CD4-positive, alpha-beta T cell (primary cell): ENCODE measurements around the gene LMBR1. TPM values are rescaled to one million over a fixed set of nuclear protein-coding genes. Genes with fewer than 3 reads are reported as not detected.

Experiments used
- ATAC-seq: fragments of 200-7000 bp; cut with Tn5 transposase; one replicate; pipeline ENCODE4 v1.10.0; 2022; ENCODE audit warnings: mild to moderate bottlenecking; ENCODE audit not compliant: poor library complexity
- CTCF ChIA-PET: fragments of 350-600 bp; sonication (Branson Sonifier 250); formaldehyde crosslinking; loops from one replicate; lab custom pipeline; 2021; ENCODE audit warnings: antibody characterized with exemption, inconsistent platforms; lab: Charles Lee
- POLR2A ChIA-PET: fragments of 350-600 bp; sonication (Branson Sonifier 250); formaldehyde crosslinking; loops from one replicate; lab custom pipeline; 2021; ENCODE audit warnings: antibody characterized with exemption, inconsistent platforms; lab: Charles Lee
- DNase-seq, 14 experiments: peaks; one replicate each; pipeline ENCODE4 v3.0.0-alpha.2; 2013 to 2020; ENCODE audit warnings: mixed read lengths in 2 of 14
- H3K27ac ChIP-seq, 2 donors: one replicate each; pipeline versions ENCODE4 v1.5.1 to v1.7.0; 2013; ENCODE audit warnings: low read length in 2 of 2, low read depth in 1 of 2, mild to moderate bottlenecking in 1 of 2
- H3K27me3 ChIP-seq, 2 experiments: 1 replicate in 1 of 2; 2 replicates in 1 of 2; pipeline versions ENCODE4 v1.6.1 to v1.7.0; 2013; ENCODE audit warnings: low read length in 2 of 2, control low read depth in 1 of 2, mild to moderate bottlenecking in 1 of 2, moderate library complexity in 1 of 2; ENCODE audit not compliant: insufficient read depth in 2 of 2, control insufficient read depth in 1 of 2
- H3K36me3 ChIP-seq: one replicate; pipeline ENCODE4 v1.6.1; 2013; ENCODE audit warnings: low read length, control low read depth; ENCODE audit not compliant: insufficient read depth
- H3K4me1 ChIP-seq: one replicate; pipeline ENCODE4 v1.6.1; 2013; ENCODE audit warnings: low read length, control low read depth; ENCODE audit not compliant: insufficient read depth
- H3K4me3 ChIP-seq: one replicate; pipeline ENCODE4 v1.5.1; 2013; ENCODE audit warnings: mild to moderate bottlenecking, low read length, moderate library complexity
- H3K9me3 ChIP-seq, 2 experiments: 1 replicate in 1 of 2; 2 replicates in 1 of 2; pipeline versions ENCODE4 v1.6.1 to v1.7.0; 2013; ENCODE audit warnings: low read length in 2 of 2, mild to moderate bottlenecking in 2 of 2, control low read depth in 1 of 2, moderate library complexity in 1 of 2; ENCODE audit not compliant: control insufficient read depth in 1 of 2, insufficient read depth in 1 of 2
- H3K27ac Mint-ChIP-seq: one replicate; pipeline ENCODE4 v1.8.0; 2020; ENCODE audit warnings: mixed read lengths
- H3K27me3 Mint-ChIP-seq: one replicate; pipeline ENCODE4 v1.8.0; 2021; ENCODE audit warnings: mixed read lengths
- H3K36me3 Mint-ChIP-seq: one replicate; pipeline ENCODE4 v1.8.0; 2021; ENCODE audit warnings: low read depth, mixed read lengths
- H3K4me1 Mint-ChIP-seq: one replicate; pipeline ENCODE4 v1.8.0; 2021; ENCODE audit warnings: low read depth, mixed read lengths
- H3K4me3 Mint-ChIP-seq: one replicate; pipeline ENCODE4 v1.8.0; 2020; ENCODE audit warnings: mild to moderate bottlenecking, mixed read lengths
- H3K9me3 Mint-ChIP-seq: one replicate; pipeline ENCODE4 v1.8.0; 2020; ENCODE audit warnings: mixed read lengths
- CTCF ChIP-seq: fragments of 200-600 bp; IDR thresholded peaks from one replicate; pipeline ENCODE4 v1.8.0; 2022; ENCODE audit warnings: antibody characterized with exemption, mild to moderate bottlenecking
- intact Hi-C, 2 experiments: fragments of 100-400 bp; cut with DNase I in 1 of 2; cut with micrococcal nuclease in 1 of 2; formaldehyde crosslinking; loops; one replicate each; pipeline versions ENCODE4 v1.15.1 to v1.9.0; 2023 to 2025; cut with DNase I, micrococcal nuclease
- total RNA-seq, 174 experiments: library from RNA in 2 of 174; stranded (reverse) in 2 of 174; gene quantifications; one replicate each; pipeline ENCODE4 v1.2.3 and lab custom pipeline; 2021 to 2026

The LMBR1 gene
- total RNA-seq, 2 experiments from 2014 or later = 61.6 to 61.9 TPM

- no peaks in the 10 kb centered on the region for H3K4me1 Mint-ChIP-seq
- CTCF ChIA-PET = no interaction called here
- peaks cover 7 to 13% of the 10 kb centered on the region in 2 experiments for H3K27me3 ChIP-seq
- peaks cover 0 to 3% of the 10 kb centered on the region in 2 experiments for H3K9me3 ChIP-seq
- H3K4me3 Mint-ChIP-seq = no peak overlapping the region
- H3K27ac Mint-ChIP-seq = no peak overlapping the region
- no peaks in the 10 kb centered on the region for H3K9me3 Mint-ChIP-seq
- POLR2A ChIA-PET = no interaction called here
- H3K36me3 ChIP-seq = no peaks in the 10 kb centered on the region
- DNase-seq (no peak), ATAC-seq (no peak)
- H3K4me1 ChIP-seq = no peaks in the 10 kb centered on the region
- TF ChIP-seq CTCF = no peak
- peaks cover 51% of the 10 kb centered on the region for H3K27me3 Mint-ChIP-seq
- H3K36me3 Mint-ChIP-seq = no peaks in the 10 kb centered on the region
- H3K4me3 ChIP-seq = no peak overlapping the region
- intact Hi-C loops = no loop called here
- no peak overlapping the region for H3K27ac ChIP-seq
Observed at GRCh38 chr7:156655251-156655650, 237.7 kb downstream of the LMBR1 start.

- Histone ChIP-seq H3K9me3 (peaks cover 0 to 3% of the 10 kb centered on the region in 2 experiments), H3K27me3 (peaks cover 12 to 16% of the 10 kb centered on the region in 2 experiments), H3K4me1 (no peaks in the 10 kb centered on the region), H3K36me3 (no peaks in the 10 kb centered on the region), H3K4me3 (no peak overlapping the region), H3K27ac (no peak overlapping the region)
- H3K9me3 Mint-ChIP-seq = no peaks in the 10 kb centered on the region
- ATAC-seq = no peak
- H3K4me3 Mint-ChIP-seq = no peak overlapping the region
- CTCF ChIA-PET = no interaction called here
- H3K27me3 Mint-ChIP-seq = peaks cover 57% of the 10 kb centered on the region
- no peaks in the 10 kb centered on the region for H3K4me1 Mint-ChIP-seq
- no peaks in the 10 kb centered on the region for H3K36me3 Mint-ChIP-seq
- POLR2A ChIA-PET = no interaction called here
- intact Hi-C loops = no loop called here
- no peak for TF ChIP-seq CTCF
- DNase-seq = no peak
- no peak overlapping the region for H3K27ac Mint-ChIP-seq
Observed at GRCh38 chr7:156654511-156655234, 238.3 kb downstream of the LMBR1 start.

- no peak overlapping the region for H3K4me3 ChIP-seq
- DNase-seq (no peak), ATAC-seq (no peak)
- H3K27me3 Mint-ChIP-seq = peaks cover 73% of the 10 kb centered on the region
- no peak for TF ChIP-seq CTCF
- no peaks in the 10 kb centered on the region for H3K36me3 Mint-ChIP-seq
- no peak overlapping the region for H3K27ac ChIP-seq
- H3K4me1 ChIP-seq = no peaks in the 10 kb centered on the region
- no peaks in the 10 kb centered on the region for H3K9me3 Mint-ChIP-seq
- no peak overlapping the region for H3K4me3 Mint-ChIP-seq
- H3K9me3 ChIP-seq = peaks cover 0 to 3% of the 10 kb centered on the region in 2 experiments
- intact Hi-C loops = no loop called here
- POLR2A ChIA-PET = no interaction called here
- CTCF ChIA-PET = no interaction called here
- H3K27ac Mint-ChIP-seq = no peak overlapping the region
- H3K27me3 ChIP-seq = peaks cover 16 to 23% of the 10 kb centered on the region in 2 experiments
- H3K4me1 Mint-ChIP-seq = no peaks in the 10 kb centered on the region
- H3K36me3 ChIP-seq = no peaks in the 10 kb centered on the region
Observed at GRCh38 chr7:156652886-156653568, 240.0 kb downstream of the LMBR1 start.
